ENCODE measurements around the gene DGKQ.

Gene DGKQ, protein sequence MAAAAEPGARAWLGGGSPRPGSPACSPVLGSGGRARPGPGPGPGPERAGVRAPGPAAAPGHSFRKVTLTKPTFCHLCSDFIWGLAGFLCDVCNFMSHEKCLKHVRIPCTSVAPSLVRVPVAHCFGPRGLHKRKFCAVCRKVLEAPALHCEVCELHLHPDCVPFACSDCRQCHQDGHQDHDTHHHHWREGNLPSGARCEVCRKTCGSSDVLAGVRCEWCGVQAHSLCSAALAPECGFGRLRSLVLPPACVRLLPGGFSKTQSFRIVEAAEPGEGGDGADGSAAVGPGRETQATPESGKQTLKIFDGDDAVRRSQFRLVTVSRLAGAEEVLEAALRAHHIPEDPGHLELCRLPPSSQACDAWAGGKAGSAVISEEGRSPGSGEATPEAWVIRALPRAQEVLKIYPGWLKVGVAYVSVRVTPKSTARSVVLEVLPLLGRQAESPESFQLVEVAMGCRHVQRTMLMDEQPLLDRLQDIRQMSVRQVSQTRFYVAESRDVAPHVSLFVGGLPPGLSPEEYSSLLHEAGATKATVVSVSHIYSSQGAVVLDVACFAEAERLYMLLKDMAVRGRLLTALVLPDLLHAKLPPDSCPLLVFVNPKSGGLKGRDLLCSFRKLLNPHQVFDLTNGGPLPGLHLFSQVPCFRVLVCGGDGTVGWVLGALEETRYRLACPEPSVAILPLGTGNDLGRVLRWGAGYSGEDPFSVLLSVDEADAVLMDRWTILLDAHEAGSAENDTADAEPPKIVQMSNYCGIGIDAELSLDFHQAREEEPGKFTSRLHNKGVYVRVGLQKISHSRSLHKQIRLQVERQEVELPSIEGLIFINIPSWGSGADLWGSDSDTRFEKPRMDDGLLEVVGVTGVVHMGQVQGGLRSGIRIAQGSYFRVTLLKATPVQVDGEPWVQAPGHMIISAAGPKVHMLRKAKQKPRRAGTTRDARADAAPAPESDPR

DNA sequence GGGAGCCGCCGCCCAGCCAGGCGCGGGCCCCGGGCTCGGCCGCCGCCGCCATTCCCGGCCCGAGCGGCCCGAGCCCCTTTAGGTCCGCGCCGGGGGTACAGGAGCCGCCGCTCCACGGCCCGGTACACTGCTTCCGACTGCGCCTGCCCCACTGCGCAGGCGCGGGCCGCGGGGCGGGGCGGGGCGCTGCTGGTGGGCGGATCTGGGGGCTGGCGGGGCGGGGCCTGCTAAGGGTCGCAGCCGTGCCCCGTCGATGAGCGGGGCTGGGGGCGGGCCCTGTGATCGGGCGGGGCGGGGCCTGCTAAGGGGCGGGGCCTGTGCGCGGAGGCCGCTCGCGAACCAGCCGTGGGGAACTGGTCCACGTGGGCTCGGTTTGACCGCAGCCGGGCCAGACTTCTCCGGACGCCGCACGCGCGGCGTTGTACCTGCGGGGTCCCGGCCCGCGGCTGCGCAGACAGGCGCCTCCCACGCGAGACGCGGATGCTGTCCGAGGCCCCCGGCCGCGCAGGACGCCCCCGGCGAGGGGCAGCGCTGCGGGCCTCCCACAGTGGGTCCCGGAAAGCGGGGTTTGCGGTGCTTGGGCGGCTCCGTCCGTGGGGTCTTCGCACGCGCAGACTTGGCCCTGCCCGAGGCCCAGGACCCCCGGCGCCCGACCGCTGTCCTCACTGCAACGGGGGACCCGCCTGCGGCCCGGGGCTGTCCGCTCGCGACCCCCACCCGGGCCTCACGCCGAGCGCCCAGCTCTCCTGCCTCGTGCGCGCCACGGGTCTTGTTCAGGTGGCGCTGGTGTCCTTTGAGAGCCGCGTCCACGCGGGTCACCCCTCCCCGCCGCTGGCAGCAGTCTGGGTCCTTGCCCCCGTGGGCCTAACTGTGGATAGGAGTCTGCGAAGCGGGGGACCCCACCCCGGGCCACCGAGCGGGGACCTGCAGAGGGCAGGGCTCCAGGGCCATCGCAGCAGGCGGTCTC, at the start of gene DGKQ:
TSS of gene DGKQ (minus strand) at position 139 of the 967 bp plus-strand sequence. CDS start at position 52, 87 bp downstream.
- DNase-seq (ENCODE audit: insufficient read length, low spot score) (peak; percentile 100), FAIRE-seq (peak; percentile 51)

DNA sequence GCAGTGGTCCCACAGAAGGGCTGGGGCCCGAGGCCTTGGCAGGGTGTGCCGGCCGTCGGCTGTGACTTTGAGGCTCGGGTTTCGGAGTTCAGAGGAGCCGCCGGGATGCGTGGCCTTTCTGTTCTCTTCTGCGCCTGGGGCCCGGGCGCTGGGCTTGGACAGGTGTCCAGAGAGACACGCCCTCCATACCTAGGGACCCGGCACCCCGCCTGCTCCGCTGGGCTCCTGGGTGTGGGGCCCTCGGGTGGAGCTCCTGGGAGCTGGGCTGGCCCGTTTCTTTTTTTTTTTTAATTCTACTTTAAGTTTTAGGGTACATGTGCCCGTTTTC, 49.3 kb upstream of the DGKQ start:
- FAIRE-seq (no peak), DNase-seq (ENCODE audit: insufficient read length, low spot score) (no peak)

DNA sequence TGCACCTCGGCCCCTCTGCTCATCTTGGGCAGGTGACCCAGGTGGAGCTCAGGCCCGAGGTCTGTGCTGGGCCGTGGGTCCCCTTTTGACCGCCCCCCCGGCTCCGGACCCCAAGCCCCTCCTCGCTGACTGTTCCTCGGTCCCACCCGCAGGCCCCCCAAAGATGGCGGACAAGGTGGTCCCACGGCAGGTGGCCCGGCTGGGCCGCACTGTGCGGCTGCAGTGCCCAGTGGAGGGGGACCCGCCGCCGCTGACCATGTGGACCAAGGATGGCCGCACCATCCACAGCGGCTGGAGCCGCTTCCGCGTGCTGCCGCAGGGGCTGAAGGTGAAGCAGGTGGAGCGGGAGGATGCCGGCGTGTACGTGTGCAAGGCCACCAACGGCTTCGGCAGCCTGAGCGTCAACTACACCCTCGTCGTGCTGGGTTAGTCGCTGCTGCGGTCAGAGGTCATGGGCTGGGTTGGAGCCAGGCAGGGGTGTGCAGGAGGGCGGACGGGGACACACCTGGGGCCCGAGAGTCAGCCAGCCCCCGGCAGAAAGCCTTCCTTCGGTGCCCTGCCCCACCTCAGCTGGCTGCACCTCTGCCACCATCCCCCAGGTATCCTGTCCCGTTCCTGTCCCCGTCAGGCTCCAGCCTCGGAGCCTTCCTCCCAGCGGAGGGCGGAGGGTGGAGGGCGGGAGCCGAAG, 48.8 kb upstream of the DGKQ start:
- no peak for FAIRE-seq
- no peak for DNase-seq (ENCODE audit: insufficient read length, low spot score)

DNA sequence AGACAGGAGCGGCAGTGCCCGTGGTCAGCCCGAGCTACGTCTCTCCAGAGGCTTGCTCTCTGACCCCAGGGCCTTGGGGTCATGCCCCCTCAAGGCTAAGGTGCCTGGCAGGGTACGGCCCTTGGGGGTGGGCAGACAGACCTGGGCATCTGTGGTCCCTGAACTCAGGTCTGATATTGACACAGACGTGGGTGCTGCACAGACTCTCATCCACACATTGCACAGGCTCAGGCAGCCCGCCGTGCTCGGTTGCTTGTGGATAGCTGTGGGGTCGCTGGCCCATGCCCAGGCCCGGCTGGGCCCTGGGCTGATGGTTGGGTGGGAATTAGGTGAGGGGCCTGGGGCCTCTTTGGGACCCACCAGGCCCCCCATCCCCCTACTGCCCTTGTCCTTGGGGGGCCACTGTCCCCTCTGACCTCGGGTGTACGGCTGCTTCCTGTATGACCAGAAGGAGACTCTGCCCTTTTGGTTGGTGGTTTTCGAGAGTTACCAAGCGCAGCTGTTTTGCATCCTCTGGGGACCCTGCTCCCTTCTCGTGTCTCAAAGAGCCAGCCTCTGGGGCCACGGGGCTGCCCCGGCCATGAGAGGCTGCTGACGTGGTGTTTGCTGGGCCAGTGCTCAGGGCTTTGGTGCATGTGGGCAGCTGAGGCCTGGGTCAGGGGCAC, 48.1 kb upstream of the DGKQ start:
- FAIRE-seq (peak; percentile 61), DNase-seq (ENCODE audit: insufficient read length, low spot score) (peak; percentile 99)

DNA sequence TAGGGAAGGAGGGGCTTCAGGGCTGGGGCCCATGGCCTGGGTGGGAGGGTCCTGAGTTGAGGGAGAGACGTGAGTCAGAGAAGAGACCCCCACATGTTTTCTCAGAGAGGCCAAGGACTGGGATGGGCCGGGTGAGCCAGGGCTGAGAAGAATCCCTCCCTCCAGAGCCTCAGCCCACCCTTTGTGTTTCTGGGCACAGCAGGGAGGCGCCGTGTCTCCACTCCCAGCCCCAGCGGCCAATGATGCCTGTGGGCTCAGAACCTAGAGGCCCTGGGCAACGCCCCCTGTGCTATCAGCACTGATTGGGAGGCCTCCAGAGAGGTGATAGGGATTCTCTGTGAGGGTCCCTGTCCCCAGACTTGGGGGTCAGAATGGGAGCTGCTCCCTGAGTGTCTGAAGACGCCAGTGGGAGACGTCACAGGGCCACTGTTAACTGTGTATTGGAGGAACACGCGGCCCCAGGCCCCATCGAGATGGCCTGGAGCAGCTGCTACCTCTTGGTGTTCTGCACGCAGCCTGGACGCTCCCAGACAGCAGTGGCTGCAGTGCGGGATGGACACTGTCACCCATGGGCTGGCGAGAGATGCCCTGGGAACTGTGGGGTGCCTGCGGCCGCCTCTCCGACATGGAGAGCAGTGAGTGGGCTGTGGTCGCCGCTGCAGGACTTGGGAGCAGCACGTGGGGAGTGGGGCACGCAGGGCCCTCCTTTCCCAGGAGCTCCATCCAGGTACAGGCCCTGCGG, 46.5 kb upstream of the DGKQ start:
- FAIRE-seq (no peak), DNase-seq (ENCODE audit: insufficient read length, low spot score) (no peak)

DNA sequence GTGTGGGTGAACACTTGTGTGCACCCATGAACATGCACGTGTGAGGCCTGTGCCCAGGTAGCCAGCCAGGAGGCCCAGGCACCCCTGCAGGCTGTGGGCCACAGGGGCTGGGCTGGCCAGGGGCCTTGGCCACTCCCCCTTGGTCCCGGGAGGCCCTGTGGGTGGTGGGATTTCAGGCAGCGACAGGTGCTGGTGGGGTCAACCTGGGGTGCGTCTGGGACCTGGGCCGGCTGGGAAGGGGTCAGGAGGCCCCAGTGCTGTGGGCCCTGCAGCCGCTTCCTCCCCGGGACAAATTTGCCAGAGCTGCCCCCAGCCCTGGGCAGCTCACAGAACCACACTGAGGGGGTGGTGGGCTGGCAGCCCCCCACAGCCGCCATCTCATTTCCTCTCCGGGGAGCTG, 46.0 kb upstream of the DGKQ start:
- FAIRE-seq (no peak), DNase-seq (ENCODE audit: insufficient read length, low spot score) (no peak)

DNA sequence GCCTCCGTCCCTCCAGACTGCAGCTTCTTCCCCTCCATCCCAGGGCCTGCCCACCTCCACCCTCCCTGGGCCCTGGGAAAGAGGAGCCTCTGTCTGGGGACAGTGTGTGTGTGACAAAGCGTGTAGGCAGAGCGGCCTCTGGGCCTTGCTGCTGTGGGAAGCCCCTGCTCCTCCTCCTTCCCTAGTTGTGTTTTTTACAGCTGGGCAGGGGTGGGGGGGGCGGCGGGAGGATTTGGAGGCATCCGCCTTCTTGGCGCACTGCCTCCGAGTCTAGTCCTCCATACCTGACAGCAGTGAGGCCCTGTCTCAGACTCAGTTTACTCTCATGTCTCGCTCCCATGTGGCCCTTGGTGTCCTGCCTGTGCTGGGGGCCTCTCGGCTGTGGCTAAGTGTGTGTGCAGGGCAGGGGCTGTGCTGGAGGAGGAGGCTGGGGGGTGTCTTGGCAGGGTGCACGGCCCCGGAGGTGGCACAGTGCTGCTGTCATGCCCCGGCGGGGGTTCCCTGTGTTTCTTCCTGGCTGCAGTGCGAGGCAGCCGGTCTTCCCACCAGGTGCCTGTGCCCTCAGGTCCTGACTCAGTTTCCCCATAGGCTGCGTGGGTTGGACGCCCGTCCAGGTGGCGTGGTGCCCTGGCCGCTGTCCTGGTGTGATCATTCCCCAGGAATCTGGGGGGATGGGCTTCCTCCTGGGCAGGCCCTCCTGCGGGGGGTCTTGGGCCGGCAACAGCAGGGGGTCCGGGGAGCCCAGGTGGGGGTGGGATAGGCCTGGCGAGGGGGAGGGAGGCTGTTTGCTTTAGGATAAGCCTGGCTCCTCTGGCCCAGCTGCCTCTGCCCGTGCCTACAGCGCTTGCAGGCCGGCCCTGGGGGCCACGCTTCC, 45.0 kb upstream of the DGKQ start:
- DNase-seq (ENCODE audit: insufficient read length, low spot score) (no peak), FAIRE-seq (no peak)

DNA sequence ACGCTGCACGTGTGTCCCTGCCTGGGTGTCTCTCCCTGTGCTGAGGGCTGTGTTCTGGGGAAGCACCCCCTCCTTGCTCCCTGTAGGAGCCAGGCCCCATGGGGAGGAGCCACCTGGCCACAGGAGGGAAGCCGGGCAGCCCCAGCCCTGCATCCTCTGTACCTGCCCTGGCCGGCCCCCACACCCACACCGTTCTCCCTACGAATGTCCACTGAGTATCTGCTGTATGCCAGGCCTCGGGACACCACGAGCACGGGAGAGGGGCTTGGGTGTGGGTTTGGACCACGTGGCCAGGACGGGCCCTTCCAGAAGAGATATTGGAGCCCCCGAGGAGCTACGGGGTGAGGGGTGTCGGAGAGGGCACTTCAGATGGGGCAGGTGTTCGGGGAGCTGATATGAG, 44.3 kb upstream of the DGKQ start:
- DNase-seq (ENCODE audit: insufficient read length, low spot score) (no peak), FAIRE-seq (no peak)

DNA sequence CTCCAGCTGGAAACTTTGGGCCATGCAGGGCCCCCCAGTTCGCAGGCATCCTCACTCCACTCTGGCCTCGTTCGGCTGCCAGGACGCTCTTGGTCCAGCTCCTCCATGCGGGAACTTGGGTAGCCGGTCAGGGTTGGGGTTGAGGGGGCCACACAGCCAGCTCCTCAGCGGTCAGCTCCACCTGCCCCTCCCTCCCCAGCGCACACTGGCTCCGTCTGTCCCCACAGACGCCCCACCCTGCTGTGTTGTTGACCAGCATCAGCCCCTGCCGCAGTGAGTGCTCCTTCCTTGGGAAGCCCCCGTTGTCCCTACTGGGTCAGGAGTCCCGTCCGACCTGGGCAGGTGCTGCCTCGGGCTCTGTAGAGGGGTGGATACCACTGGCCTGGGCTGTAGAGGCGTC, 43.8 kb upstream of the DGKQ start:
- DNase-seq (ENCODE audit: insufficient read length, low spot score) (no peak), FAIRE-seq (no peak)

DNA sequence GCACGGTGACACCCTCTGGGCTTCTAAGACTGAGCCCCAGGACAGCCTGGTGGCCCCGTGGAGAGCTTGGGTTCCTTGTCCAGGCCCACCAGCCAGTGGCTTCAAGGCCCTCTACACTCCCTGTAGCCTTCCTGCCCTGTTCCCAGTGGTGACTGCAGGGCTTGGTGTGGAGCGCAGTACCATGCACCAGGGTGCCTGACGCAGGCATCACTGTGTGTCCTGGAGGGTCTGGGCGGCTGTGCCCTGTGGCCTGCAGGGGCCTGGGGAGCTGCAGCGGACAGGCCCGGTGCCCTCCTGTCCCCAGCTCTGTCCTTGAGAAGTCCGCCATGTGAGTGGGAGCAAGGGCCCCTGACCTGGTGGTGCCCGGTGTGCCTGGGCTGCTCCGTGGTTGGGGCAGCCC, 42.4 kb upstream of the DGKQ start:
- DNase-seq (ENCODE audit: insufficient read length, low spot score) (no peak), FAIRE-seq (no peak)

DNA sequence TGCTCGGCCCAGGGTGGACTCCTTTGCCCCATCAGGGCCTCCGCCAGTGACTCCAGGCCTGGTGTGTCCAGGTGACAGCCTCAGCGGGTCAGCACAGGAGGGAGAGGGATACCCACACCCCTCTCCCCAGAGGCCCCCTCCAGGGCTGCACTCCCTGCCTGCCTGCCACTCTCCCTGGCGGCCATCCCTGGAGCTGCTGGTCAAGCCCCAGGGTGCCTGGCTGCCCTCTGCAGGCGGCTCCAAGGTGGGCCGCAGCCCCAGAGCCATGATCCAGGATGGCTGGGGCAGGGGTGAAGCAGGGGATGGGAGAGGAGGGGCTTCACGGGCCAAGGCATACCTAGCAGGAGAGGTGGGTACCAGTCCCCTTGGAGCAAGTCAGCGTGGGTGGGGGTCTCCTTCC, 41.8 kb upstream of the DGKQ start:
- FAIRE-seq: no peak
- no peak for DNase-seq (ENCODE audit: insufficient read length, low spot score)

DNA sequence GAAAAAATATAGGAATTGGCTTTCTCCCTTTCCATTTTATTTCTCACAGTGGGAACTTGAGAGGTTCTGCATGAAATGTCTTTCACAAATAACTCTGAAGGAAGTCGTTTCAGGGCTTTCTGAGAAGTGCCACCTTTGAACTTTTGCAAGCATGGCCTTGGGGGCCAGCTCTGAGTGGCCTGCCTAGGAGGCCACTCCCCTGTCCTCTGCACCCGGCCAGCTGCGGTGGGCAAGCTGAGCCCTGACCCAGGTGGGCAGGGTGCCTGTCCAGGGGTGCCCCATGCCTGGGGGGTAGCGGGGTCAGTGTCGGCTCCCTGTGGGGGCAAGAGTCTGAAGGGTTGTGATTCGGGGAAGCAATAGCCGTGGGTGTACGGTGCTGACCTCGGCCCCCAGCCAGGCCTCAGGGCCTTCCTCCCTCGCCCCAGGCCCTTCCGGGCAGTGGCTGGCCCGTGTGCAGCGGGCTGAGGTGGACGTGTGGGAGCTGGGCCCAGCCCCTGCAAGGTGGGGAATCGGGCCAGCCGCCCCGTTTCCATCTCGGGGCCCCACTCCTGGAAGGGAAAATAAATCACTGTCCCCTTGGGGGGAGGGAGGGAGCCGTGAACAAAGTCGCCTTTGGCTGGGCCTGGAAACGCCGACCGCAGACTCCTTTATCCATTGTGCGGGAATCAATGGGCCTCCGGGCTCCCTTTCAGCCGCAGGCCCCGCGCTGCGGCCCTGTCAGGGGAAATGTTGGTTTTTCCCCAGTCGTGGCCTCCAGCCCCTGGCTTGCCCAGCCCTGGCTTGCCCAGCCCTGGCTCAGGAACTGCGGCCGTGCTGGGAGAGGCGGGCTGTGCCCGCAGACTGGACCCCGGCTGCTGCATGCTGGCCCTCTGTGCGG, 41.2 kb upstream of the DGKQ start:
- no peak for FAIRE-seq

DNA sequence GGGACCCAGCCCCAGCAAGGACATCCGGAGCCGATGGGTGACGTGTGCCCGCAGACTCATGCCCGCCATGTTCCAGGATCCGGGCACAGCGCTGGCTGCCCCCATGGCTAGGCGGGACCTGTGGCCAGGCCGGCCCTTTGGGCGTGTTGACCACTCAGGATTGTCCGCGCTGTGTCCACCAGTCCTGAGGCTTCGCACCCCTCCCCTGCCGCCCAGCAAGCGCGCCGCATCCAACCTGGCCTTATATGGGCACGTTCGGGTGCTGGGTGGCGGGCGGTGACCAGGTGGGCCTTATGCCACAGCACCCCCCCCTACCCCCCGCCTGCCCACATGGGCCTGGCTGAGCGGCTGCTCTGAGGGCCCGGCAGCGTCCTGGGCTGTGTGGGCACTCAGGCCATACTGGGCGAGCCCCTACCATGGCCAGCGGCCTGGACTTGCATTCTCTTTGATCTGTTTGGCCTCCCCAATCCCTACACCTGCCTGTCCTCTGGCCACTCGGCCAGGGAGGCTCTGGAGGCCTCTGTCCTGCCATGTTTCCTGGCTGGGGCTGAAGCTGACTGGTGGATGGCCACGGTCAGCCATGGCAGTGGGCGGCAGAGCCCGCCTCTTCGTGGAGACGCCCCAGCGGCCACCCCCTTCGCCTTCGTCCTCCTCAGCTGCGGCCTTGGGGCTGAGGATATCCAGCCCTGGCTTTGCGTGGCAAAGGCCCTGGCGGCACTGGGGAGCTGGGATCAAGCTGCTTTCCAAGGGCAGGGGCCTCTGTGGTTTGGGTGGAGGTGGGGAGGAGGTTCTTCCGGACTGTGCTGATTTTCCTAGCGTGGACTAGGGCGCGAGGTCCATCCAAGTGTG, 40.1 kb upstream of the DGKQ start:
- FAIRE-seq: no peak

More for the DNA sequence above, 41.2 kb upstream of the DGKQ start:
- no peak for DNase-seq (ENCODE audit: insufficient read length, low spot score)

DNA sequence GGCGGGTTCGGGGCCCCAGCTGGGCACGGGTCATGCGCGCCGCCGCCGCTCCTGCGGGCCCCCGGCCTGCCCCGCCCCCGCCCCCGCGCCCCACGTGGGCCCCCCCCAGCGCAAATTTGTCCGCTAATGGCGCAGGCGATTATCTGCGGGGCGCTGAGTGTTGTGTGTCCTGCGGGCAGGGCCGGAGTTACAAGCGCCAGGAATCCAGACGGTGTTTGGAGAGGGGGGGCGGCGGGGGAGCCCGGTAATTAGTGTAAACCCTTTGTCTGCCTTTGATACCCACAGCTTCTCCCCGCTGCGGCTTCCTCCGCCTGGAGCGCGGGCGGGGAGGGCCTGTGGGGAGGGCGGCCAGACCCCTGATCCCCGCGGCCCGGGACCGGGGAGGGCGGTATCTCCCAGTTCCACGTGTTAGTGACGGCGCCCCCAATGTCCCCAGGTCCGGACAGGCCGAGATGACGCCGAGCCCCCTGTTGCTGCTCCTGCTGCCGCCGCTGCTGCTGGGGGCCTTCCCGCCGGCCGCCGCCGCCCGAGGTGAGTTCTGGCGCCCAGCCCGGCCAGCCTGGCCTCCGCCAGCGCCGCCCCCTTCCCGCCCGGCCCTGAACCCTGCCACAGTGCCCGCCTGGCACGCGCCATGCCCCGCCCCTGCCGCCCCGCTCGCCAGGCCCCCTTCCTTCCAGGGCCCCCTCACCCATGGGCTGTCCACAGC, 38.8 kb upstream of the DGKQ start:
- no peak for DNase-seq (ENCODE audit: insufficient read length, low spot score)
- FAIRE-seq: no peak

More for the DNA sequence above, 40.1 kb upstream of the DGKQ start:
- DNase-seq (ENCODE audit: insufficient read length, low spot score): no peak

DNA sequence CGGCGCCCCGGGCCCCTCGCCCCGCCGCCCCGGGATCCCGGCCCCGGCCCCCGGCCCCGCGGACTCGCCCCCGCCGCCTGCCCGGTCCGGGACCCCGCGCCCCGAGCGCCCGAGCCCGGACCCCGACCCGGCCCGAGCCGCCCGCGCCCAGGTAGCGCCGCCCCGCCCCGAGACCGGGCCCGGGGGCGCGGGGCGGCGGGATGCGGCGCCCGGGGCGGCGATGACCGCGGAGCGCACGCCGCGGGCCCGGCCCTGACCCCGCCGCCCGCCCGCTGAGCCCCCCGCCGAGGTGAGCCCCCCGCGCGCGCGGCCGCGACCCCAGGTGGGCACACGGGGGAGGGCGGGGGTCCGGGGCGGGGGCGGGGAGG, 38.3 kb upstream of the DGKQ start:
- FAIRE-seq: no peak
- DNase-seq (ENCODE audit: insufficient read length, low spot score): no peak
